ENCODE measurements around the gene UBAC2. TPM values are rescaled to one million over a fixed set of nuclear protein-coding genes. Genes with fewer than 3 reads are reported as not detected.
A peak's percentile ranks its signal among the peaks of the same experiment; 100 is the strongest.

UBAC2 gene
- total RNA-seq, 1 donor from 2014 or later: 34.0 TPM

DNA sequence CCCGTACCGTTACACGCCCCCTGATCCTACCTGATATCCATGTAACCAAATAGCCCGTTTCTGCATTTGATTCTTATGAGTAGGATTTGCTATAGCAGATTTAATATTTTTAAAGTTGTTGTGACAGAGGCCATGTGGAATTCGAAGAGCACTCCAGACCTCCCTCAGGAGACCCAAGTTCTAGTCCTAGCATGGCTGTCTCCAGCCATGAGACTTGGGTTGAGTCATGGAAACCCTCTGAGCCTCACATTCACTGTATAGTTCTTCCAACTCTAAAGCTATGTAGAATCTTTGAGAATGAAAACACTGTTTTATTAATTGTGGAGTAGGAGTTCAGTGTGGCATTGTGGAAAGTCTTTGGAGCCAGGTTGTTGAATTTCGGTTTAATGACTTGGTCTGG is 114.5 kb downstream of the UBAC2 start:
- ATAC-seq (no peak), DNase-seq (ENCODE audit: low spot score) (no peak)
- intact Hi-C loops (cut with DNase I): no loop called here

DNA sequence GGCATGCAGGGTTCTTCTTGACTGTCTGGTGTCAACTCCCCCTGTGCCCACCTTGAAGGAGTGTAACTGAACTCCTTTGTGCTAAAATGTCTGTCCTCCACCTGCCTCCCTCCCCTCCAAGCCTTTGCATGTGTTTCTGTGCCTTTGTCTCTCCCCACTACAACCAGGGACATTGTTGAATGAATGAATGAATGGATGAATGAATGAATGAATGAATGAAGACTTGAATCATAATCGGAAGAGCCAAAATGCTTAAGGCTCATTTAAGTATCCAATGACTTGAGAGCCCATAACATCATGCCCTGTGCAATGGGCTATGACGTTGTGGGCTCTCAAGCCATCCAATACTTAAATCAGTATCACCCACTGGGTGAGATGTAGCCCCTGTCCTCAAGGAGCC is 115.6 kb downstream of the UBAC2 start:
- intact Hi-C loops (cut with DNase I): no loop called here
- ATAC-seq (no peak), DNase-seq (ENCODE audit: low spot score) (no peak)

DNA sequence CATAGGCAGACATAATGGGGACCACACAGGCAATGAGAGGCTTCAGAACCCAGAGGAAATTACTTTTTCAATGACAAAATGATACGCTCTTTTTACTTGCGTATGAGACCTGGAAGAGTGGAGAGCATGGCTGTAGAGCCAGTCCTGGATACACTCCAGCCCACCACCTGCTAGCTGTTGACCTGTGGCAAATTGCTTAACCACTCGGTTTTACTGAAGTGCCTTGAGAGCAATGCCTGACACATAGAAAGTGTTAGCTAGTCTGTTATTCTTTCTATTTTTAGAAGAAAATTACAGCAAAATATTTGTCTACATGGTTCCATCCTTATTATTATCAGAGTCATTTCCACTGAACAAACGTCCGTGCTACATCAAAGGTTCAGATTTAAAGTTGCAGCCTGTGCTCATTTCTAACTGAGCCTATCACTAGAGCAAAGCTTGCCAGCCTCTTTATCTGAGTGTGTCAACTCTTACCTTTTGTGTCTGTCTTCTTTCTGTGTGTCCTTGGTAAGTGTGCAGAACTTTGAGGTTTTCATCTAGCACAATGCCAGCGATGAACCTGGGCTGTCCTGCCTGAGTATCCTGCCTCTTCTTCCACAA is 116.1 kb downstream of the UBAC2 start:
- ATAC-seq: no peak
- no peak for DNase-seq (ENCODE audit: low spot score)
- intact Hi-C loops (cut with DNase I): no loop called here

DNA sequence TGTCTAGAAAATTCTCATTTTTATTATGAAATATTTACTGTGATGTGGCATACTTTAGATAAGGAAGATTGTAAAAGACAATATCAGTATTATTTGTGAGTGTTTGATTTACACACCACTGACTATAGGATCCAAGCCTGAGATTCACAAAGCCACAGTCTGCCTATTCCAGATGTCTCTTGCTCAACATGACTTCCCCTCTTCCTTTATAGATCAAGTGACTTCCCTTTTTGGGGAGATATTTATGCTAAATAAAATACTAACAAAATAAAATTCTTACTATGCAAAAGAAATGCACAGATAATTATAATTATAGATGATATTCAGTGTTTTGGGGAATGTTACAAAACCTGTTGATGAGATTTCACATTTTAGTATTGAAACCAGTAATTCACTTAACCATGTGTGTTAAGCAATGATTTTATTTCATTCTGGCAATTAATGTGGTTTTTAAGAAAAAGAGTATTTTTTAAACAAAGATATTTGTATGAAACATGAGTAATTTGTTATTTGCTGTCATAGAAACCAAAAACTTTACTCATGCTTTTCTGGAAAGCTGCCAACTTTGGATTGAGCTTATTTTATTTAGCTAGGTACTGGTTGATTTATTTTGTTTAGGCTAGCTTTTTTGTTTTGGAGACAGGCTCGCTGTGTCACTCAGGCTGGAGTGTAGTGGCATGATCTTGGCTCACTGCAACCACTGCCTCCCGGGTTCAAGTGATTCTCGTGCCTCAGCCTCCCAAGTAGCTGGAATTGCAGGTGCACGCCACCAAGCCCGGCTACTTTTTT is 120.2 kb downstream of the UBAC2 start:
- DNase-seq (ENCODE audit: low spot score): no peak
- intact Hi-C loops (cut with DNase I): no loop called here
- no peak for ATAC-seq

DNA sequence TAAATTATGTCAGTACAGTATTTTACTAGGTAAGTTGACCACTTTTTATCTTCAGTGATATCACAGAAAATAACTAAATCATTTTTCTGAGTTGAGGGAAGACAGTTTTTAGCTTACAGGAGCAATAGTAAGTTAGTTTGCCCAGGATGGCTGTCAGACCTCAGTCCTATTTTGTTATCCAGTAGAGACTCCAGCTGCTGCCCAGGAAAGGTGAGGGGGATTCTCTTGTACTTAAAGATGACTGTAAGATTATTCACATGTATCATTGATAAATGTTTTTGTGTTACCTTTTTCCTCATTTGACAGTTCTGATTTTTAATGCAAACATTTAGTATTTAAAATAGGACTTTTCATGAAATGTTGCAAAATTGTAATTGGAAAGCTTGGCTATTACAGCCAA is 121.1 kb downstream of the UBAC2 start:
- DNase-seq (ENCODE audit: low spot score): no peak
- intact Hi-C loops (cut with DNase I): no loop called here
- ATAC-seq: no peak

DNA sequence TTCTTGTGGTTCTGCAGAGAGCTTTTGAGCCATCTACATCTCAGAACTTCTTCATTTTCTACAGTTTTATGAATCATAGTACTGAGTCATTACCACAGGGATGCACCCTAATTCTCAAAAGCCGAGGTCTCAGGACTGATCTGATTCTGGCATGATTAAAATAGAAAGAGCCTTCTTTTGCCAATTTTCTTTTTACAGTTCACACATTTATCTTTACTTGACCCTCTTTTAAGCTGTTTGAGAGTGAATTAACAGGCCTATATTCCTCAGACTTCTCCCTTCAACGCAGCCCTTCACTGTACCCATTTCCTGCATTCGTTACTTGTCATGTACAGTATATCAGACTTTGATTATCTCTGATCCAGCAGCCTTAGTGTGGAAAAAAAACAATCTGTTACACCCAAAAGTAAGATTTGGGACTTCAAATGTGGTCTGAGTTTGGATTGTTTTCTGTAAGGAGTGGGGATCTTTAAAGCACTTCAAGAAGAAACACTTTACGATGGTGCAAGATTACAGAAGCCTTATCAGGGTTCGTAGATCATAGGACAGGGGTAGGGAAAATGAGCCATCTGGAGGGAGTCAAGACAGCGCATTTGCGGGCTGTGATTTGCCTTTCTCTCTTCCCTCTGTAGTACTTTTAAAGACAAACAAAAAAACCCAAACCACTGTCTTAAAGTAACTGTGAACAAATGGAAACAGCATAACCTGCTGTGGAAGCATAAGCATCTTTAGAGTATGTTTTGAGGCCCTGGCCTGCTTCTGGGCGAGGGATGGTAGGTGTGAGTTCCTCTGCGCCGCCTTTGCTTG is 121.8 kb downstream of the UBAC2 start:
- DNase-seq (ENCODE audit: low spot score) (no peak), ATAC-seq (peak; percentile 84)
- intact Hi-C loops (cut with DNase I): no loop called here

DNA sequence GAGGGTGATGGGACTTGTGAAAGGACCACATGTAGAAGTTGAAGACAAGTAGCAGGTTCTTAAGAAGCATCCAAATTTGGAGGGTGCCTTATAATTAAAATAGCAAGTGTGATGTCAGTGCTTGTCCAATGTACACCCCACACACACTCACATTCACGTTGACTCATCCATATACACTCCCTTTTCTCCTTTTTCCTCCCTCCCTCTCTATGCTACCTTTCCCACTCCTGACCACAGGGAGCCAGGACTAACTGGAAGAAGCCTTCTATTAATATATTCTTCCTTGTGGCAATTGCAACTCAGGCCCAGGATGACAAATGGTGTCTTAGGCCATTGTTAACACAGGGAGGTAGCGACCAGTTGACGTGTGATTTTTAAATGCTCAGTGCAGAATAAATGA is 122.8 kb downstream of the UBAC2 start:
- ATAC-seq: no peak
- intact Hi-C loops (cut with DNase I): no loop called here

DNA sequence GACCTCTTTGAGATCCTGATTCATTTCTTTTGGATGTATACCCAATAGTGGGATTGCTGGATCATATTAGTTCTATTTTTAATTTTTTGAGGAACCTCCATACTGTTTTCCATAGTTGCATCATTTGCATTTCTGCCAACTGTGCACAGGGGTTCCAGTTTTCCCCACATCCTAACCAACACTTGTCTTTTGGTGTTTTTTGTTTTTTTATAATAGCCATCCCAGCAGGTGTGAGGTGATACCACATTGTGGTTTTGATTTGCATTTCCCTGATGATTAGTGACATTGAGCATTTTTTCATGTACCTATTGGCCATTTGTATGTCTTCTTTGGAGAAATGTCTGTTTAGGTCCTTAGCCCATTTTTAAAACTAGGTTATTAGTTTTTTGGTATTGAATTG is 125.4 kb downstream of the UBAC2 start:
- ATAC-seq (no peak), DNase-seq (ENCODE audit: low spot score) (no peak)
- intact Hi-C loops (cut with DNase I): no loop called here

More for the DNA sequence above, 122.8 kb downstream of the UBAC2 start:
- DNase-seq (ENCODE audit: low spot score): no peak

DNA sequence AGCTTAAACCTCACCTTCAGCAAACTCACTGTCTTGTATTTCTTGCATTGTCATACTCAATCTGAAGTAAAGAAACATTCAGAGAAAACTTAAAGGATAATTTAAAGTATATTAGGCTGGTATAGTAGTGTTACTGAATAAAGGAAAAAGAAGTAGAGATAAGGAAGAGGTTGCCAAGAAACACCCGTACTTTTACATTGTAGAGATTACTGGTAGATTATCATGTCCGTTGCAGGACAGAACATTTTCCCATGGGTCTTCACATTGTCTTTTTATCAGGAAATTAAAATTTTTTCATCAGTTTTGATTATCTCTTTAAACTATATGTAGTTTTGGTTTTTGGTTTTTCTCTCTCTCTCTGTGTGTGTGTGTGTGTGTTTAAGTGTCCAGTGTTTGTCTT is 126.5 kb downstream of the UBAC2 start:
- no peak for ATAC-seq
- no peak for DNase-seq (ENCODE audit: low spot score)
- intact Hi-C loops (cut with DNase I): no loop called here

DNA sequence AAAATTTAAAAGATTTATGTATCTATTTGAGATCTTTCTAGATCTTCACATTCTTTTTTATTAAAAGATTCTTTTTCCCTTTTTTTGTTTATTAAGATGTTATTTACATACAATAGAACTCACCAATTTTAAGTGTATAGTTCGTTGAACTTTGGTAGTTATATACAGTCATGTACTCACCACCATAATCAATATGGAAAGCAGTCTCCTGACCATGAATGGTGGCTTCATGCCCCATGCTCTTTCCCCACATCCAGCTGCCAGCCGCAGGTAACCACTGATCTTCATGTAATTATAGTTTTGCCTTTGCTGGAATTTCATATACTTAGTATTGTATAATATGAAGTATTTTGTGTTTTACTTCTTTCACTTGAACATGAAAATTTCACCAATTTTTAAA is 127.1 kb downstream of the UBAC2 start:
- intact Hi-C loops (cut with DNase I): no loop called here
- no peak for ATAC-seq
- no peak for DNase-seq (ENCODE audit: low spot score)

DNA sequence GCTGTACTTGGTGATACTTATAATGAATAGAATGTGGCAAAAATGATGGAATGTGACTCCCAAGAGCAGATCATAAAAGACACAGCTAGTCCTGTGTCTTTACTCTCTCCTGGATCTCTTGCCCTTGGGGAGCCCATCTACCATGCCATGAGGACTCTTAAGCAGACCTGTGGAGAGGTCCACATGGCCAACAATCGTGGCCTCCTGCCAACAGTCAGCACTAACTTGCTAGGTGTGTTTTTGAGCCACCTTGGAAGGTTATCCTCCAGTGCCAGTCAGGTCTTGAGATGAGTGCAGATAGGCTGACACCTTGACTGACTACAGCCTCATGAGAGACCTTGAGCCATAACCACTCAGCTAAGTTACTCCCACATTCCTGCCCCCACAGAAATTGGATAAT is 128.8 kb downstream of the UBAC2 start:
- intact Hi-C loops (cut with DNase I): no loop called here
- no peak for ATAC-seq
- DNase-seq (ENCODE audit: low spot score): no peak

DNA sequence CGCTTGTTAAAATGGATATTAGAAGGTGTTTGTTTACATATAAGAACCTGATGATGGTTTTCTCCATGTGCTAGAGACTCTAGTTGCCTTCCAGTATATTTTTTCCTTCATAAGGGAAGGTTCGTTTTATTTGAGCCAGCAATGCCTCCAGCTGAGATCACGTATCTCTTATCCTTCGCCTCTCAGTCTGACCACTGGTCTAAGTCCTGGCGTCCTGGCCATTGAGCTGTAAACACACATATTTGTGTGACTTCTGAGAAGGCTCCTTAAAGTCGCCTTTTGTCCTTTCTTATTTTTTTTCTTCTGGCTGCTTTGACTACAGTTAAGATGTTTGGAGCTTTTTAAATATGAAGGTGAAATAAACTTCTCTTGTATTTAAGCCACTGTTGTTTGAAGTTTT is 130.3 kb downstream of the UBAC2 start:
- no peak for ATAC-seq
- DNase-seq (ENCODE audit: low spot score): no peak

DNA sequence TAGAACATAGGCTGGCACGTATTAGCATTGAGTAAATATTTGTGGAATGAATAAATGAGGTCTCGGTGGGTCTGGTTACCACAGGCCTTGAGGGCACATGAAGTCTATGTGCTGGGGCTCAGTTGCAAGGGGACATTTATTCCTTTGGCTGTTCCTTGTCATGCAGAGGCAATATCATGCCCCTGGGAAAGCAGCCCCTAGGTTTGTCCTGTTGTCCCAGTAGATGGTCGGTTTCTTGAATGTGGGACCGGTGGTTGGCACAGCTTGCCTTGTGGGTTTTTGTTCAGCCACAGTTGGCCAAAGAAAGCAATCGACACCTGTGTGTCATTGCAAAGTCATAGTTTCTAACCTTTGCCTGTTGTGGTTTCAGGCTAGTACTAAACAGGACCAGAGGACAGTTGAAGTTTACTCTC is 131.2 kb downstream of the UBAC2 start:
- intact Hi-C loops (cut with DNase I): no loop called here
- DNase-seq (ENCODE audit: low spot score): no peak
- ATAC-seq: no peak

More for the DNA sequence above, 130.3 kb downstream of the UBAC2 start:
- intact Hi-C loops (cut with DNase I): no loop called here

DNA sequence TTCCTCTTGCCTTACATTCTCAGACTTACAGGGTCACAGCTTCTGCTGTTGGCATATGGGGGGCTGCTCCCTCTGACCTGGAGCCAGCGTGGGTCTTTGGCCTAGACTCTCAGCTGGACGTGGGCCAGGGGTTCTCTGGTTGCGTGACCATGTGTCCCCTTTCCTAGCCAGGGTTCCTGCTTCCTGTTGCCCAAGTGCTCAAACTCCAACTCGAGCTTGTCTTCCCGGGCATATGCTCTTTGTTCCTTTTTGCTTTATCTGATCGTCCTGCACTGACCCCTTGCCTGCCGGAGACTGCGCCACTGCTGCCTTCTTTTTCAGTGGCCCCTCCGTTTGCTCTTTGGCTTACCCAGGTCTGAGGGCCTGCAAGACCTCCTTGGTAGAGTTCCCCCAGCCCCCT is 131.8 kb downstream of the UBAC2 start:
- DNase-seq (ENCODE audit: low spot score) (no peak), ATAC-seq (no peak)
- intact Hi-C loops (cut with DNase I): no loop called here

DNA sequence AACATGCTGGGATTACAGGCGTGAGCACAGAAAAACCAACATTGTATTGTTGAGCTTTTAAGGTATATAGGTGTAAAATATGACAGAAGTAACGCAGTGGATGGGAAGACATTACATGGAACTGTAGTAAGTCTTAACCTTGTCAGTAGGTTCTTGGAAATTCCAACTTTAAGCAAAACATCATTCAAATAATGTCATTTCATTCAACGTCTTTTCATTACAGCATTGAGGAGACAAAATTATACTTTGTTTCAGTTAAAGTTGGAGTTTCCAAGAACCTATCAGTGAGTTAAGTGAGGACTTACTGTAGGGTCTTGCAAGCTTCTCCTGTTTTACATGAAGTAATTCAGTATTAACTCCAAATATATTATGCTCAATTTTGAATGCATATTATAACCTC is 133.6 kb downstream of the UBAC2 start:
- DNase-seq (ENCODE audit: low spot score) (no peak), ATAC-seq (no peak)
- intact Hi-C loops (cut with DNase I): no loop called here

DNA sequence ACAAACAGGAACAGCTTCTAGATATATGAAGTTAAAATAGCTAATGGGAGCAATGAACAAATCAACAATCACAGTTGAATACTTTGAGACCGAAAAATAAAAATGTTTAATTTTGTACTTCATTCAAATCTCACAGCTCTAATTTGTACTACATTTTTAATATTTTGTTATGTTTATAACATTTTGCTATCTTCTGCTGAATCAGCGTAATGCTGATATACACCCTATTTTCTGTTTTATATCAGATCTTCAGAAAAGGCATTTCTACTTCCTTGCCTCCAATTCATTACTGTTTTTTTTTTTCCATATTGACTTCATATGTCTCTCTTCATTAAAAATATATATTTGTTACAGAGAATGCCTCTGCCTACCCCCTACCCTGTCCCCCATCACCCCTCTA is 134.4 kb downstream of the UBAC2 start:
- ATAC-seq (no peak), DNase-seq (ENCODE audit: low spot score) (no peak)
- intact Hi-C loops (cut with DNase I): no loop called here

DNA sequence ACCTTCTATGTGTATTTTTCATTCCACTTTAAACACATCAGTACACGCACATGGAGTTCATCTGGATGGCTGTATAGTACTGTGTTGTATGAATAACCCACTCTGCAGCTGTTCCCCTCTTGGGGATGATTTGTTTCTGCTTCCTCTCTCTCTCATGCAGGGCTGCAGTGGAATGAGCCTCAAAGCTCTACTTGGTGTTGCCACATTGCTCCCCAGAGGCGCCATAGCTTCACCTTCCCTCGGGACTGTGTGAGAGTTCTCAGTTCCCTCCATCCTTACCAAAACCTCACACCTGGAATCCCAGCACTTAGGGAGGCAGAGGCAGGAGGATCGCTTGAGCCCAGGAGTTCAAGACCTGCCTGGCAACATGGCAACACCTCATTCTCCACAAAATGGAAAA is 134.9 kb downstream of the UBAC2 start:
- DNase-seq (ENCODE audit: low spot score) (no peak), ATAC-seq (no peak)
- intact Hi-C loops (cut with DNase I): no loop called here

DNA sequence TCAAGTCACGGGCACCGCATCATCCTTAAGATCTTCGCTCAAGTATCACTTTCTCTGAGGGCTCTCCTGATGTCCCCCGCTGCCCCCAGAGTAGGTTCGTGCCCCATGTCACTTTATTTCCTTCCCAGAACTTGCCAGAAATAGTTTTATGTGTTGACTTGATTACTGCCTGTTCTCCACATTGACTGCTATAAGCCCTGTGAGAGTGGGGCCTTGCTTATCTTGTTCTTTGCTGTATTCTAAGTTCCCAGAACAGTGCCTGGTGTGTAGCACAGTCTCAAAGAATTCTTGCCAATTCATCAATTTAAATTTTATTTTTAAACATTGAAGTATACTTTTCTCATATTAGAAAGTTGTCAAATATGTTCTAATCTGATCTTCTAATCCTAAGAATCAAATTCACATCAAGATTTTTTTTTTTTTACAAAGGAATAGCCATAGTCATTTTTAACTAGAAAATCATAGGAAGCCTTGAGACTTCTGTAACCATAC is 138.6 kb downstream of the UBAC2 start:
- ATAC-seq (no peak), DNase-seq (ENCODE audit: low spot score) (no peak)
- intact Hi-C loops (cut with DNase I): no loop called here

DNA sequence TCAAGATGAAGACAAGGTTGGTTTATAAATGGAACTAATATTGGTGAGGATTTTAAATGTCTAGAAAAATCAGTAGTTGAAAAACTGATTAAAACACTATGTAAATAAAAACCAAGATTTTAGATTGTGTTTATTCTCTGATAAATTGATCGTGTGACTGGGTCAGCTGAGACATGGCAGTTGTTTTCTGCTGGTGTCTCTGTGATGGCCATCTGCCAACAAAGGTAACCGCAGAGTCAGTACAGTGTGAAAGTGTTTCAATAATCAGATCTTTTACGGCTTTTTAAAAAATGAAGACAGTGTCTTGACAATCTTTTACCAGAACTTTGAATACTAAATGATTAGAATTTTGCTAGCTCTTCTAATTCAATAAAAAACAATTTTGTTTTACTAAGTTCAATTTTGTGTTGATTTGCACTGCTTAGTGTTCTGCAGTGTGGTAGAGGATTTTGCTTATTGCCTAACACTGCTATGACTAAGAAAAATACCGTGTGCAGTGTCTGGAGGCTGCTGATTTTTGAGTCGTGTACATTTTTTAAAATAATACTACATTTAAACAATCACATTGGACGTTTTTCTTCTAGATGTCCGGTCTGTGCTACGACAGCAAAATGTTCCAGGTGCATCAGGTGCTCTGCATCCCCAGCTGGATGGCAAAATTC is 139.2 kb downstream of the UBAC2 start:
- no peak for DNase-seq (ENCODE audit: low spot score)
- intact Hi-C loops (cut with DNase I): no loop called here

DNA sequence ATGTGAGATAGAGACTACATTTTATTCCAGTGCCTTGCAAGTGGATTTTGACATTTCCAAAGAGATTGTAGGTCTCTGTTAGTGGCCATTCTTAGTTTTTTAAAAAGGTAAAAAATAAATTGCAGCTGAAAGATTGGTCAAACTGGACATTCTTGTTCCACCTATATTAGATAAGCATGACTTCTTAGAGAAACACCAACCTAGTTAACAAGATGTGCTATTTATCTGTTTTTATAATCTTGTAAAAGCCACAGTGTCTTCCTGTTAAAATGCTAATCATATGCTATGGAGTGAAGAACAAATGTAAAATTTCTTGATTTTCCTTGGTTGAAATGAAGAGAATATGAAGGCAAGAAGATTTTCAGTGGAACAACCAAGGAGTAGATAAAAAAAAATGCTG is 140.0 kb downstream of the UBAC2 start:
- ATAC-seq: no peak
- intact Hi-C loops (cut with DNase I): no loop called here

More for the DNA sequence above, 139.2 kb downstream of the UBAC2 start:
- no peak for ATAC-seq

More for the DNA sequence above, 140.0 kb downstream of the UBAC2 start:
- DNase-seq (ENCODE audit: low spot score): no peak

All from sciatic nerve (tissue), 2 donors.